Heart left ventricle (tissue), 16 donors: ENCODE results near the gene SFPQ. TPM values are rescaled to one million over a fixed set of nuclear protein-coding genes. Genes with fewer than 3 reads are reported as not detected.

Experiments used
- ATAC-seq, 4 donors: fragments of 200-7000 bp; cut with Tn5 transposase; one replicate each; pipeline ENCODE4 v1.9.1; 2020 to 2022; ENCODE audit warnings: moderate library complexity in 4 of 4, mild to moderate bottlenecking in 3 of 4, moderate number of reproducible peaks in 1 of 4
- DNase-seq, 5 donors: peaks; one replicate each; pipeline ENCODE4 v3.0.0-alpha.2; 2020
- H3K27ac ChIP-seq, 12 donors: fragments of 200-600 bp; sonication (generic) in 4 of 12; one replicate each; pipeline versions ENCODE4 v1.5.0 to v1.8.0; 2016 to 2022; ENCODE audit warnings: mild to moderate bottlenecking in 2 of 12
- H3K27me3 ChIP-seq, 9 donors: fragments of 200-600 bp; sonication (generic) in 2 of 9; one replicate each; pipeline versions ENCODE4 v1.5.1 to v1.8.0; 2016 to 2022; ENCODE audit warnings: mild to moderate bottlenecking in 3 of 9
- H3K36me3 ChIP-seq, 9 donors: fragments of 200-600 bp; sonication (generic) in 2 of 9; one replicate each; pipeline versions ENCODE4 v1.5.0 to v1.8.0; 2018 to 2022; ENCODE audit warnings: mild to moderate bottlenecking in 2 of 9
- H3K4me1 ChIP-seq, 12 donors: fragments of 200-600 bp; sonication (generic) in 4 of 12; one replicate each; pipeline versions ENCODE4 v1.5.0 to v1.8.0; 2016 to 2022; ENCODE audit warnings: mild to moderate bottlenecking in 3 of 12
- H3K4me3 ChIP-seq, 12 donors: fragments of 200-600 bp; sonication (generic) in 4 of 12; one replicate each; pipeline versions ENCODE4 v1.5.0 to v1.8.0; 2017 to 2022; ENCODE audit warnings: mild to moderate bottlenecking in 9 of 12, moderate library complexity in 4 of 12
- H3K9me3 ChIP-seq, 12 donors: fragments of 200-600 bp; sonication (generic) in 4 of 12; one replicate each; pipeline versions ENCODE4 v1.5.0 to v1.8.0; 2016 to 2022; ENCODE audit warnings: mild to moderate bottlenecking in 1 of 12
- CTCF ChIP-seq, 12 donors: fragments of 200-600 bp; sonication (generic) in 4 of 12; IDR thresholded peaks; one replicate each; pipeline versions ENCODE4 v1.5.0 to v1.8.0; 2018 to 2022; ENCODE audit warnings: antibody characterized with exemption in 12 of 12, mild to moderate bottlenecking in 5 of 12
- POLR2A ChIP-seq, 2 donors: fragments of 450-650 bp; IDR thresholded peaks; one replicate each; pipeline ENCODE4 v1.6.1; 2017; ENCODE audit warnings: antibody characterized with exemption in 2 of 2, mild to moderate bottlenecking in 2 of 2, moderate library complexity in 2 of 2
- WGBS, 4 donors: extraction: QIAGEN DNeasy Blood & Tissue Kit in 2 of 4; methylation state at CpG; one replicate each; pipeline versions ENCODE4 v1.1.5 to v1.1.7; 2013 to 2018; 5-methylcytosine and 5-hydroxymethylcytosine counted together
- intact Hi-C, 10 donors: fragments of 100-400 bp; cut with DNase I; formaldehyde crosslinking; loops; one replicate each; pipeline versions ENCODE4 v1.11.1 to v1.14.2; 2022
- polyA plus RNA-seq, 2 donors: library from polyadenylated mRNA; stranded (reverse); fragments of 200-250 nt; gene quantifications; one replicate each; pipeline ENCODE4 v1.2.3, GENCODE V29; 2013
- total RNA-seq, 9 donors: library from RNA; depleted of rRNA in 2 of 9; stranded (reverse); fragments of >200 nt in 2 of 9; fragmentation: NEBNext Ultra II Directional in 3 of 9; extraction: Animal tissue kit (Norgen Biotek cat#: 25700) in 3 of 9; gene quantifications; one replicate each; pipeline versions ENCODE4 v1.1.0 to v1.2.4, GENCODE V29; 2016 to 2023
- donor health status: ischemic (EF 13 %, LVEDD 7.1; RV severe dilation, severe dysfunction).
- donor health status: healthy with polysubstance abuse.
- donor health status: DM: no; HTN: yes; CAD: no.
- donor health status: DM: no; HTN: no; CAD: no.
- donor health status: ischemic (EF 25% LVEDD 6.9; RV normal size, moderate dysfunction).
- donor health status: ischemic (EF 25% LVEDD 5.7; RV mildly dilated, moderate dysfunction).
- donor health status: healthy.
- donor health status: DM: yes; HTN: yes; CAD: no.
- donor health status: ischemic (EF 35%, LVEDD 5.7; RV mildly dilated, moderate dysfunction).
- donor health status: nonischemic (EF 11% LVEDD 7.7; RV severe dilation, severe dysfunction).
- donor health status: DM: yes; HTN: yes; CAD: no.
- donor health status: PGD.
- donor health status: ischemic (EF 29% LVEDD 5.4; RV normal size, mild dysfunction).
- donor health status: nonischemic (EF 23%, LVEDD 6.1; RV moderate dilation, normal function).

SFPQ gene
- total and polyA plus RNA-seq, 11 donors: 58.6 to 114 (median 76.4) TPM

- DNase-seq (no peak), ATAC-seq (no peak)
- no peak overlapping the region for H3K27ac ChIP-seq
- H3K4me1 ChIP-seq: peaks cover 0 to 12% (median 5%) of the 10 kb centered on the region in 12 donors
- 46 to 58% (median 54%) methylated on average over 2 of the region's 2 CpGs for WGBS, 4 donors
- intact Hi-C loops: loop anchor here in 2 of 10 donors (10.0 kb wide), 2 partner anchors 159 to 221 kb away; no protein-coding TSS in a partner anchor
- TF ChIP-seq CTCF (IDR thresholded peaks at IDR 0.05) (no peak), POLR2A (IDR thresholded peaks at IDR 0.05) (no peak)
- H3K36me3 ChIP-seq: peaks cover 0 to 60% (median 53%) of the 10 kb centered on the region in 9 donors
- H3K4me3 ChIP-seq: no peak overlapping the region
- no peaks in the 10 kb centered on the region for H3K9me3 ChIP-seq
- H3K27me3 ChIP-seq: no peaks in the 10 kb centered on the region
Measured at GRCh38 chr1:35173909-35174540, 18.9 kb downstream of the SFPQ start.

- H3K9me3 ChIP-seq: no peaks in the 10 kb centered on the region
- ATAC-seq (no peak), DNase-seq (no peak)
- H3K4me3 ChIP-seq: no peak overlapping the region
- peaks cover 0 to 55% (median 48%) of the 10 kb centered on the region in 9 donors for H3K36me3 ChIP-seq
- intact Hi-C loops: loop anchor here in 2 of 10 donors (10.0 kb wide), 2 partner anchors 159 to 221 kb away; no protein-coding TSS in a partner anchor
- H3K4me1 ChIP-seq: peaks cover 0 to 7% (median 0%) of the 10 kb centered on the region in 12 donors
- TF ChIP-seq POLR2A (IDR thresholded peaks at IDR 0.05) (no peak), CTCF (IDR thresholded peaks at IDR 0.05) (no peak)
- no peak overlapping the region for H3K27ac ChIP-seq
- WGBS, 4 donors: 71 to 83% (median 76%) methylated on average over 2 of the region's 2 CpGs
- H3K27me3 ChIP-seq: no peaks in the 10 kb centered on the region
Measured at GRCh38 chr1:35173491-35173890, 19.5 kb downstream of the SFPQ start.

GRCh38 chr1:35172022-35172421 lies 20.9 kb downstream of the SFPQ start:
- H3K4me3 ChIP-seq: no peak overlapping the region
- DNase-seq (no peak), ATAC-seq (no peak)
- H3K9me3 ChIP-seq: no peaks in the 10 kb centered on the region
- no peak overlapping the region for H3K27ac ChIP-seq
- WGBS, 4 donors: 78 to 93% (median 90%) methylated on average over 8 of the region's 8 CpGs
- H3K27me3 ChIP-seq: no peaks in the 10 kb centered on the region
- intact Hi-C loops: loop anchor here in 2 of 10 donors (10.0 kb wide), 2 partner anchors 157 to 223 kb away; no protein-coding TSS in a partner anchor
- H3K4me1 ChIP-seq: peaks cover 0 to 3% (median 0%) of the 10 kb centered on the region in 12 donors
- TF ChIP-seq CTCF (IDR thresholded peaks at IDR 0.05) (no peak), POLR2A (IDR thresholded peaks at IDR 0.05) (no peak)
- peaks cover 0 to 40% (median 33%) of the 10 kb centered on the region in 9 donors for H3K36me3 ChIP-seq

GRCh38 chr1:35171579-35171978 lies 21.4 kb downstream of the SFPQ start:
- Histone ChIP-seq H3K4me3 (no peak overlapping the region), H3K27me3 (no peaks in the 10 kb centered on the region), H3K27ac (no peak overlapping the region), H3K4me1 (peaks cover 0 to 3% (median 0%) of the 10 kb centered on the region in 12 donors), H3K36me3 (peaks cover 0 to 35% (median 29%) of the 10 kb centered on the region in 9 donors), H3K9me3 (no peaks in the 10 kb centered on the region)
- WGBS, 4 donors: 91 to 97% (median 93%) methylated on average over 4 of the region's 4 CpGs
- DNase-seq: no peak
- TF ChIP-seq CTCF (IDR thresholded peaks at IDR 0.05): no peak
- no peak for TF ChIP-seq POLR2A (IDR thresholded peaks at IDR 0.05)
- intact Hi-C loops: loop anchor here in 2 of 10 donors (10.0 kb wide), 2 partner anchors 157 to 223 kb away; no protein-coding TSS in a partner anchor
- ATAC-seq: no peak
